HG03280 (cell line): ENCODE results near the gene C3orf20.

Experiments
- ATAC-seq: cut with Tn5 transposase; IDR thresholded peaks from one replicate; pipeline ENCODE4 v1.9.1; 2021; ENCODE audit warnings: mild to moderate bottlenecking, moderate library complexity; ENCODE audit not compliant: unreplicated experiment

C3orf20 gene

GRCh38 chr3:14772533-14773138 is 97.7 kb downstream of the C3orf20 start:
- no peak for ATAC-seq

DNA sequence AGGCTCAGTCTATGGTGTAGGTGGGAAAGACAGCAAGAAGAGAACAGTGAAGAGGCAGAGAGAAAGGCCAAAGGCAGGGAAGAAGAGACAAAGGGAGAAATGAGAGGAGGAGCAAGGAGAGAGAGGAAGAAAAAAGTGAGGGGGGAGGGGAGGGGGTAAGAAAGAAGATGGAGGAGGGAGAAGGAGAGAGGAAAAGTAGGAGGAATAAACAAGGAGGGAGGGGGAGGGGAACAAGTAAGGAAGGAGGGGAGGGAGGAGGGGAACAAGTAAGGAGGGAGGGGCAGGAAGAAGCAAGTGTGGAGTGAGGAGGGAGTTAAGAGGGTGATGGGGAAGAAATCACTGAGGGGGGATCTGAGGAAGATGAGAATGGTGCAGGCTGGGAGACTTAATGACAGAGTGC is 98.3 kb downstream of the C3orf20 start:
- ATAC-seq, result no peak

GRCh38 chr3:14773691-14774128 is 98.8 kb downstream of the C3orf20 start:
- no peak for ATAC-seq

- ATAC-seq, result no peak
Observed at GRCh38 chr3:14774431-14774830, 99.5 kb downstream of the C3orf20 start.

DNA sequence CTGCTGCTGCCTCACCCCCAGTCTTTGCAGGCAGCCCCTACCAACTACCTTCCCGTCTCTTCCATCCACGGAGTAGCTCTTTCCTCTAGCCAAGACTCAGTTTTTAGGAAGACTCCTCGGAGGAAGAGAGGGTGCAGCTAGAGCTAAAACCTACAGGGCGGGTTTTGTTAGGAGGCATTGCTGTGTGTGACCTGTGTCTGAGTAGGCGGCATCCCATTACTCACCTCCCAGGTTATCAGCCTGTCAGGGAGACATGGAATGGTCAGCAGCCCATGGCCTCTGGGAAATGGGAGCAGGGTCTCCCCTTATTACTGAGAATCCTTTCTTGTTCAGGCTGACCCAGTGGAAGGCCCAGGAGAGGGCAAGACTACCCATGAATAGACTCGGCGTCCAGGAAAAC is 100.1 kb downstream of the C3orf20 start:
- ATAC-seq, result no peak

GRCh38 chr3:14775563-14775962 is 100.6 kb downstream of the C3orf20 start:
- ATAC-seq, result no peak

DNA sequence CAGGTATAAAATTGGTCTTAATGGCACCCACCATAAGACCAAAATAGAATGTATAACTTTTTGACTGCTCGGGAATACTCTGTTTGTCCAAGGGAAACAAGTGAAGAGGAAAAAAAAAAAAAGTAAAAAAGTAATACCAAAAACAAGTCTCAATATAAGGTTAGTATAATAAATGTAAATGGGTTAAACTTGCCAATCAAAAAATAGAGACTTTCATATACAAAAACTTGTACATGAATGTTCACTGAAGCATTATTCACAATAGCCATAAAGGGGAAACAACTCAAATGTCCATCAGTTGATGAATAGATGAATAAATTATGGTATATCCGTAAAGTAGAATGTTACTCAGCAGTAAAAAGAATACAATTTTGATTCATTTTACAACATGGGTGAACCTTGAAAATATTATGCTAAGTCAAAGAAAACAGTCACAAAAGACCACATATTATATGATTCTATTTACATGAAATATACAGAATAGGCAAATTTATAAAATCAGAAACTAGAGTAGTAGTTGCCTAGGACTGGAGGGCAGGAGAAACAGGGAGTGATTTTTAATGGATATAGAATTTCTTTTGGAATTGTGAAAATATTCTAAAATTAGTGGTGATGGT is 104.2 kb downstream of the C3orf20 start:
- no peak for ATAC-seq

DNA sequence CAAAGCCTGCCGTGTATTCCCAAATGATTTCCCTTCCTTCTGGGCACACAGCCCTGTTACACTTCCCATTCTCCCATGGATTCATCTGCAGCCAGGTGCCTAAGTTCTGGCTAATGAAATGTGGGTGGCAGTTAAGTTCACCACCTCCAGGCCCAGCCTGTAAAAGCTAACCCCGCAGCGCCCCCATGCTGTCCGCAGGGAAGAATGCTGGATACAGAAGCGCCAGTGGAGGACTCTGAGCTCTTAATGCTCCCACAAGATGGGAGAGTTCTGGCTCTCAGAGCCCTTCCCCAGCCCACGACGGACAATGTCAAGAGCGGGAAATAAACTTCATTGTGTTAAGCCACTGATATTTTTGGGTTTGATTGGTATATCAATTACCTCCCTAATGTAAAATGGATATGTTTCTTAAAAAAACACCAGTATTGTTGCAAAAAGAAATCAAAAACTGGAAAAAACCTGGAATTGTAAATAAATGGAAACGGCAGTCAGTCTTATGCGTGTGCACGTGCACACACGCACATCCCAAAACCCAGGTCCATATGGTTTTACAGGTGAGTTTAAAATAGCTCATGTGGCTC is 106.1 kb downstream of the C3orf20 start:
- ATAC-seq, result no peak

DNA sequence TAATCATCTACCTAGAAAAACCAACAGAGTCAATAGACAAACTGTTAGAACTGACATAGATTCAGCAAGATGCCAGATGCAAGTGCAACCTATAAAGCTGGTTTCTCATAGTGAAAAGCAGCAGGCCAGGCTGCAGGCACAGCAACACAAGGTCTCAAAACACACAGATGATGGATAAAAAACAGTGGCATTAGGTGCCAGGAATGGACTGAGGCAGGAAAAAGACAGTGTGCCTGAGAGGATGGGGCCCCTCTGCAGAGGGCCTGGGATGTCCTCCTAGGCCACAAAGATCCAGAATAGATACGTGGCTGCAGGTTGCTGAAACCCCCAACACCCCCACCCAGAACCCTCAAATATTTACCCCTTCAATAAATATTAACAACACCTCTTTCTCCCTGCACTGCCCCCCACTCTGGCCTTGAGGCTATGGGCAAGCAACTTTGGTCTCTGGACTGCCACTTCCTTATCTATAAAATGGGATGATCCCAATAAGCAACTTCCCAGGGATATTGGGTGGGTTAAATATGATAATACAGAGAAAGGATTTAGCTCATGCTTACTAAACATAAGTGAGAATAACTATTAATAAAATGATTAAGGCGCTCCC is 108.6 kb downstream of the C3orf20 start:
- no peak for ATAC-seq

- ATAC-seq, result no peak
Observed at GRCh38 chr3:14784087-14784681, 109.2 kb downstream of the C3orf20 start.

GRCh38 chr3:14785207-14786155 is 110.5 kb downstream of the C3orf20 start:
- ATAC-seq, result no peak

- no peak for ATAC-seq
Observed at GRCh38 chr3:14786369-14786768, 111.4 kb downstream of the C3orf20 start.

DNA sequence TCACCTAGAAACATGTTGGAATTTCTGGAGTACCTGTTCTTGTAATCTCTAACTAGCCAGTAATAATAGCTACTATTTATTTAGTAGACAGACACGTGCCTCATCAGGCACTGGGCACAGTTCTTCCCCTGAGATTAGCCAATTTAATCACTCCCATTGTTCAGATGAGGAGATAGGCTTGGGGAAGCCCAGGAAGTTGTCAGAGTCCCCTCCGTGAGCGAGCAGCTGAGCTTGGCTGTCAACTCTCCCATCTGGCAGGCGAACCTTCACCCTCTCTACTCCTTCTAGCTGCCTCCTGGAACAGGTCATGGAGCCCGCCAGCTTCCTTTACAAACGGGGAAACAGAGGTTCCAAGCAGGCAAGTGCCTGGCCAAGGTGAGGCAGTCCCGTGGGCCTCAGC is 112.7 kb downstream of the C3orf20 start:
- ATAC-seq, result no peak

GRCh38 chr3:14788644-14789043 is 113.7 kb downstream of the C3orf20 start:
- no peak for ATAC-seq

DNA sequence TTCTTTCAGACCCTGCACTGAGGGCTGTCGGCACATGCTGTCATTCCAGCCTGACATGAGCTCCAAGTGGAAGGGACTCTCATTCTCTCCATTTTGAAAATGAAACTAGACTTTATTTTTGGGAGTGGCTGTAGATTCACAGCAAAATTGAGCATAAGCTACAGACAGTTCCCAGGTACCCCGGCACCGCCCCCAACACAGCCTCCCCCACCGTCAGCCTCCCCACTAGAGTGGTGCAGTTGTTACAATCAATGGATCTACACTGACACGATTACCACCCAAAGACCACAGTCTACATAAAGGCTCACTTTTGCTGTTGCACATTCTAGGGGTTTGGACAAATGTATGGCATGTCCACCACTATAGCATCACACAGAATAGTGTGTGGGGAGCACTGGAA is 114.3 kb downstream of the C3orf20 start:
- ATAC-seq, result no peak

DNA sequence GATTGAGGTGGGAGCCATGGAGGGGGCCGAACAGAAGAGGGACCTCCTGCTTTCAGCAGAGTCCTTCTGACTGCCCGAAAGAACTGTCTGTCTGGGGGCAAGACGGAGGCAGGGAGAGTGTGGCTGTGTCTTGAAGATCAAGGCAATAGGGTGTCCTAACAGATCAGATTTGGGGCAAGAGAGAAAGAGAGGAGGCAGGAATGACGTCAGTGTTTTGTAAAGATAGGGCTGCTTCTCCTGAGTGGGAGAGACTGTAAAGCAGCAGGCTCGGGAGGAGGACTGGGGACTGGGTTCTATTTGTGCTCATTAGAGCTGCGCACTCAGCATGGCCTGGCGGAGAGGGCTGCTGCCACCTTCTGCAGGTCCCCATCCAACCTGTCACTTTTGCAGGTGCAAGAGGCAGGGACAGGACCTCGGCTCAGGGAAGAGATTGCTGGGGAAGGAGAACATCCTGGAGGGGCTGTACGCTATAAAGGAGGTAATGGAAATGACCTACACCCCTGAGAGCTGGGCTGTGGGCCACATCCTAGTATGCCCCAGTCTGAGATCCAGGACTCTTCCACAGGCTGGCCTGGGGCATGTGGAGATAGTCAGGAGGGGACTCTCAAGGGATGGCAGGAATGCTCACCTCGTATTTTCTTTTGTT is 114.8 kb downstream of the C3orf20 start:
- no peak for ATAC-seq

DNA sequence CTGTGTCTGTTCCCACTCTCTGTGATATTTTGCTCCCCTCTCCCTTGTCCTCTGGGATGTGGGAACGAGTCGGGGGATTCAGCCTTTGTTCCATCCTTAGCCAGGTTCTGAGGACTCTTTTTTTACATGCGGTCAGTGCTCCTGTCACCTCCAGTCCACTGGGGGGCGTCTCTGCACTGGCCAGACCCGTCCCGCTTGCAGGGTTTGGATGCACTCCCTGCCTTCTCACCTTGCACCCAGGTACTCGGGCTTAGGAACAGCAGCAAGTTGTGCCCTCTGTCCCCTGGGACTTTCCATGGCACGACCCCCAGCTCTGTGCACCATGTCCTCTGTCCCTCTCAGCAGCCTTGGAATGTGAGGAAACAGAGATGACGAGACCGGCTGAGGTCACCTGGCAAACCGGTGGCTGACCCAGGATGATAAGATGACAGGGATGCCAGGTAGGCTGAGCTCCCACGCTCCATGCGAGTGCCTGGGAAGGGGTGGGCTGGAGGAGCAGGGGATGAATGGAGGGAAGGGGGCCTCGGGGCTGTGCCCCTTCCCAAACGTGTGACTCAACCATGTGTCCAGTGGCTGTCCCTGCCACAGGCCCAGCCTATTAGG is 116.5 kb downstream of the C3orf20 start:
- ATAC-seq, result no peak

DNA sequence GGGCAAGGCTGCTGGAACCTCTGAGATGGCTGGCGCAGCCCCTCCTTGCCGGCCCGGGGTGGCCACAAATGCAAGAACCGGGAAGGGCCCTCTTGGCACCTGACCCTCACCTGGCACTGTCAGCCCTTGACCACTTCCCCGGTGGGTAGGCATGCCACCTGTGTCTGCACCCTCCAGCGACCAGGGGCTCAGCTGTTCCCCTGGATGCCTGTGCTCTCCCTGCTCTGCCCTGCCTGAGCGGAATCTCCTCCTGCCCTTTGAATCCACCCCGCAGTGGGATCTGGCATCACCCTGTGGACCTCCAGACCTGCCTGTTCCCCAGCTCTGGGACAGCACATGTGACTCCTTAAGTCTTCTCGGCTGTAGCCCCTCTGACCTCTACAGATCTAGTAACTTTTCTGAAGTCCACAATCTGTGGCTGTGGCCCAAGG is 117.8 kb downstream of the C3orf20 start:
- no peak for ATAC-seq

DNA sequence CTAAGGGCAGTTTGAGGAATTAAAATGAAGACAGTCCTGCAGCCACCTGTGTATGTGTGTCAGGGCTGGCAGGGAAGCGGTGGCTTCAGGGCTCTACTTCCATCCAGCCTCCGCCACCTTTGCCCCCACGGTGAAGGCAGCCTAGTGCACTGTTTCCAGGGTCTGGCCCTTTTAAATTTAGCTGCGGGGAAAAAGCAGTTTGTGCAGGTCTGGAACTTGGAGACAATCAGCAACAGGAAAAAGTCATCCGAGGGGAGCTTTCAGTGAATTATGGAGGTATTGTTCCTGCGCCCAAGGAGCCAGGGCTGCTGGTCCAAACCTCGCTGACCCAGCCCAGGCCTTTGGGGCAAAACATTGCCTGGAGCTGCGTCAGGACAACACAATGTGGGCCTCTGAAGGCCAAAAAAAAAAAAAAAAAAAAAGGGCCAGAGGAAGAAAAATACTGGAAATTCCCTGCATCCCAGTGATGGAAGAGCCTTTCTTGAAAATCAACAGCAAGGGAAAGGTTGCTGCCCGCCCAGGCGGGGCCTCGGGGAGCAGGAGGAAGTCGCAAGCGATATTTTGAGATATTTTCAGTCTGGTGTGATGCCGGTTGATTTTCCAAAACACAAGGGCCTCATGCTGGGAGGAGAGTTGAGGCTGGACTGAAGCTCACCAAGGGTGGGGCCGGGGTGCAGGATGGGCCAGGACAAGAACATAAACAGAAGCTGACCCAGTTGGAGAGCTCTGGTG is 118.4 kb downstream of the C3orf20 start:
- no peak for ATAC-seq
